ENCODE data around the gene KIAA1671.
"Not testable (repeated sequence)": the region's sequence is repeated elsewhere in the genome, so short reads cannot be mapped to it uniquely, and the experiment has no call there.

Gene KIAA1671

GRCh38 chr22:25167834-25168601 is 215.5 kb downstream of the KIAA1671 start:
- Histone ChIP-seq H3K4me1 (ENCODE audit: insufficient read depth, low read length) (no peaks in the 10 kb centered on the region), H3K9ac (ENCODE audit: low read depth, low read length) (no peak overlapping the region), H3K27me3 (ENCODE audit: insufficient read depth, low read length) (no peaks in the 10 kb centered on the region), H3K9me3 (ENCODE audit: insufficient read depth, low read depth, low read length) (no peaks in the 10 kb centered on the region), H3K4me3 (ENCODE audit: low read length) (no peak overlapping the region), H3K27ac (ENCODE audit: low read length) (no peak overlapping the region), H3K36me3 (ENCODE audit: insufficient read depth, low read depth, low read length) (no peaks in the 10 kb centered on the region)

GRCh38 chr22:25169278-25170031 is 216.9 kb downstream of the KIAA1671 start:
- Histone ChIP-seq H3K9me3 (ENCODE audit: insufficient read depth, low read depth, low read length) (no peaks in the 10 kb centered on the region), H3K4me3 (ENCODE audit: low read length) (no peak overlapping the region), H3K27ac (ENCODE audit: low read length) (no peak overlapping the region)

DNA sequence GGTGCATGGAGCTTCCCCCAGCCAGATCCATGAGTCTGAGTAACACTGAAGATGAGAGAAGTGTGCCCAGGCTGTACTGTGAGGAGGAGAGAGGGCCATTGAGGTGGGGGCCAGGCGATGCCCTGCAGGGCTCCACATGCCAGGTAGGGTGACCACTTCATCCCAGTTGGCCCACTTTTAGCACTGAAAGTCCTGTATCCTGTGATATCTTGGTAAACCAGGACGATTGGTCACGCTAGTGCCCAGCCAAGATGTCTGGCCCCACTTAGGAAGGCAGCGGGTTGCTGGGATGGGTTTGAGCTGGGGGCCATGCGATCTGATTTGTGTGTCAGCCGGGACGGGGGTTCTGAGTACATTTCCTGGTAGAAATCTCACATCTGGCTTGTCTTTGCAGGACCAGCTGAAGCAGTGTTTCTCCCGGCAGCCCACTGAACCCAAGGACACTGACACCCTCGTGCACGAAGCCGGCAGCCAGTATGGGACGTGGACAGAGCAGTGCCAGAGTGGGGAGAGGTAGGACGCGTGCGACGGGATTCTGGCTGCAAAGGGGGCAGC is 218.0 kb downstream of the KIAA1671 start:
- peaks cover 11% of the 10 kb centered on the region for H3K36me3 ChIP-seq (ENCODE audit: insufficient read depth, low read depth, low read length)
- H3K9ac ChIP-seq (ENCODE audit: low read depth, low read length): no peak overlapping the region
- no peaks in the 10 kb centered on the region for H3K4me1 ChIP-seq (ENCODE audit: insufficient read depth, low read length)
- H3K27me3 ChIP-seq (ENCODE audit: insufficient read depth, low read length): no peaks in the 10 kb centered on the region
- H3K27ac ChIP-seq (ENCODE audit: low read length): no peak overlapping the region
- H3K9me3 ChIP-seq (ENCODE audit: insufficient read depth, low read depth, low read length): no peaks in the 10 kb centered on the region
- H3K4me3 ChIP-seq (ENCODE audit: low read length): no peak overlapping the region

More at GRCh38 chr22:25169278-25170031, 216.9 kb downstream of the KIAA1671 start:
- peaks cover 3% of the 10 kb centered on the region for H3K36me3 ChIP-seq (ENCODE audit: insufficient read depth, low read depth, low read length)
- H3K4me1 ChIP-seq (ENCODE audit: insufficient read depth, low read length): no peaks in the 10 kb centered on the region
- H3K27me3 ChIP-seq (ENCODE audit: insufficient read depth, low read length): no peaks in the 10 kb centered on the region
- no peak overlapping the region for H3K9ac ChIP-seq (ENCODE audit: low read depth, low read length)

DNA sequence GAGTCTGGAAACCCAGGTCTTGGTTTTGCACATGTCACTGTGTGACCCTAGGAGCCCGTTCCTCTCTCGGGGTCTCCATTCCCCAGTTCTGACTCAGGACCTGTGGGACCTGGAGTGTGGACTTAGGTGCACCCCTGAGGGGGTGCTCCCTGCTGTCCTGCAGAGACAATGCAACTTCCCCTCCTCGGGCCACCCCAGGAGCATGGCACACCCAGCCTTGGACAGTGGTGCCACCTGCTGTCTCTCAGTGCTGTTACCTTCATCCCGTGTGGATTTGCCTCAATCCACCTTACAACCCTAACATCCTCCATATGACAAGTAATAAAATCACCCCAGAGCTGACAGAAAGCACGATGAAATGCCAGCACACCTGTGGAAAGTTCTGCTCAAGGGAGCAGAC is 219.6 kb downstream of the KIAA1671 start:
- no peak overlapping the region for H3K27ac ChIP-seq (ENCODE audit: low read length)
- no peaks in the 10 kb centered on the region for H3K27me3 ChIP-seq (ENCODE audit: insufficient read depth, low read length)
- H3K36me3 ChIP-seq (ENCODE audit: insufficient read depth, low read depth, low read length): peaks cover 20% of the 10 kb centered on the region
- H3K4me1 ChIP-seq (ENCODE audit: insufficient read depth, low read length): no peaks in the 10 kb centered on the region
- H3K9ac ChIP-seq (ENCODE audit: low read depth, low read length): no peak overlapping the region
- H3K4me3 ChIP-seq (ENCODE audit: low read length): no peak overlapping the region
- H3K9me3 ChIP-seq (ENCODE audit: insufficient read depth, low read depth, low read length): no peaks in the 10 kb centered on the region

- Histone ChIP-seq H3K9ac (ENCODE audit: low read depth, low read length) (no peak overlapping the region), H3K27me3 (ENCODE audit: insufficient read depth, low read length) (no peaks in the 10 kb centered on the region), H3K4me3 (ENCODE audit: low read length) (no peak overlapping the region), H3K36me3 (ENCODE audit: insufficient read depth, low read depth, low read length) (peaks cover 20% of the 10 kb centered on the region), H3K27ac (ENCODE audit: low read length) (no peak overlapping the region), H3K9me3 (ENCODE audit: insufficient read depth, low read depth, low read length) (no peaks in the 10 kb centered on the region), H3K4me1 (ENCODE audit: insufficient read depth, low read length) (no peaks in the 10 kb centered on the region)
Measured at GRCh38 chr22:25174156-25174887, 221.8 kb downstream of the KIAA1671 start.

DNA sequence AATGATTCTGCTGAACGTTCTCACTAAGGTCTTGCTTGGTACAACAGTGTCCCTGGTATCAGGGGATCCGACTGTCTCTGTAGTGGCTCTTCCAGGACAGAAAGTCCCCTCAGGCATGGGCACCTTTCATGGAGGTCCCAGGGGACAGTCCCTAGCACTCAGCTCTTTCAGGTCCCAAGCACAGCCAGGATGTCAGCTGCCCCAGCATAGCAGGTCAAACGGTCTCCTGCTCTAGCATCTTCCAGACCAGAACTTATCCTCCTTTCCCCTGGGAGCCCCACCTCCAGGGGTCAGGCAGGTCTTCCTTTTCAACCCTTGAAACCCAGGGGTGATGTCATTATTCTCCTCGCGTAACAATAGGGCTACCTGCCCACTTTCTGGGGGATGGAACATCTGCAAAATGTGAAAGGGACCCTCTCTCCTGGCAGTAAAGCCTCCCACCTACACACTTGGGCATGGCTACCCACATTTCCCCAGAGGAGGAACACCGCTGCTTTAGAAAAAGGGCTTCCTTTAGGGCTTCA is 222.4 kb downstream of the KIAA1671 start:
- Histone ChIP-seq H3K27ac (ENCODE audit: low read length) (no peak overlapping the region), H3K27me3 (ENCODE audit: insufficient read depth, low read length) (no peaks in the 10 kb centered on the region), H3K9ac (ENCODE audit: low read depth, low read length) (no peak overlapping the region), H3K4me3 (ENCODE audit: low read length) (no peak overlapping the region), H3K9me3 (ENCODE audit: insufficient read depth, low read depth, low read length) (no peaks in the 10 kb centered on the region; the same call in 1 of the 2 replicates), H3K4me1 (ENCODE audit: insufficient read depth, low read length) (no peaks in the 10 kb centered on the region), H3K36me3 (ENCODE audit: insufficient read depth, low read depth, low read length) (peaks cover 20% of the 10 kb centered on the region)

- Histone ChIP-seq H3K27ac (ENCODE audit: low read length) (no peak overlapping the region), H3K9ac (ENCODE audit: low read depth, low read length) (no peak overlapping the region), H3K27me3 (ENCODE audit: insufficient read depth, low read length) (no peaks in the 10 kb centered on the region), H3K9me3 (ENCODE audit: insufficient read depth, low read depth, low read length) (no peaks in the 10 kb centered on the region; the same call in 1 of the 2 replicates), H3K4me1 (ENCODE audit: insufficient read depth, low read length) (no peaks in the 10 kb centered on the region), H3K4me3 (ENCODE audit: low read length) (no peak overlapping the region), H3K36me3 (ENCODE audit: insufficient read depth, low read depth, low read length) (peaks cover 20% of the 10 kb centered on the region)
Measured at GRCh38 chr22:25176175-25176574, 223.7 kb downstream of the KIAA1671 start.

DNA sequence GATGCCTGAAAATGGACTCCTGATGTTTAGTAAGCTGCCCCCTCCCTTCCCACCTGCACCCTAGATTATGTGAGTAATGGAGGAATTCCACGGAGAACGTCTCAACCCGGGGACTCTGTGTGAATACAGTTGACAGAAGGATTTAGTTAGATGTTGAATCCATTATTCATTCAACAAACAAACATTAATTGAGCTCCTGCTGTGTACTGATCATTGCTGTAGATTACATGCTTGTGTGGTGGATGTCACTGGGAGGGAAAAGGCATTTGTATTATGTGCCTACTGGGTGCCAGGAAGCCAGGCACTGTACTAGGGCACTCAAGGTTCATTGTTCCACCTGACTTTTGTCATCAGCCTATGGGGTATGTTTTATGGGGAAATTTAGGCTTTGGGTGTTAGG is 224.3 kb downstream of the KIAA1671 start:
- Histone ChIP-seq H3K4me3 (ENCODE audit: low read length) (no peak overlapping the region), H3K27ac (ENCODE audit: low read length) (no peak overlapping the region), H3K9ac (ENCODE audit: low read depth, low read length) (no peak overlapping the region), H3K4me1 (ENCODE audit: insufficient read depth, low read length) (no peaks in the 10 kb centered on the region), H3K36me3 (ENCODE audit: insufficient read depth, low read depth, low read length) (peaks cover 20% of the 10 kb centered on the region), H3K27me3 (ENCODE audit: insufficient read depth, low read length) (no peaks in the 10 kb centered on the region), H3K9me3 (ENCODE audit: insufficient read depth, low read depth, low read length) (no peaks in the 10 kb centered on the region; the same call in 1 of the 2 replicates)

GRCh38 chr22:25177226-25177625 is 224.7 kb downstream of the KIAA1671 start:
- Histone ChIP-seq H3K9me3 (ENCODE audit: insufficient read depth, low read depth, low read length) (no peaks in the 10 kb centered on the region; the same call in 1 of the 2 replicates), H3K27me3 (ENCODE audit: insufficient read depth, low read length) (no peaks in the 10 kb centered on the region), H3K27ac (ENCODE audit: low read length) (no peak overlapping the region), H3K36me3 (ENCODE audit: insufficient read depth, low read depth, low read length) (peaks cover 20% of the 10 kb centered on the region), H3K9ac (ENCODE audit: low read depth, low read length) (no peak overlapping the region), H3K4me1 (ENCODE audit: insufficient read depth, low read length) (no peaks in the 10 kb centered on the region), H3K4me3 (ENCODE audit: low read length) (no peak overlapping the region)

- Histone ChIP-seq H3K27ac (ENCODE audit: low read length) (no peak overlapping the region), H3K27me3 (ENCODE audit: insufficient read depth, low read length) (no peaks in the 10 kb centered on the region), H3K36me3 (ENCODE audit: insufficient read depth, low read depth, low read length) (peaks cover 20% of the 10 kb centered on the region), H3K4me3 (ENCODE audit: low read length) (no peak overlapping the region), H3K4me1 (ENCODE audit: insufficient read depth, low read length) (no peaks in the 10 kb centered on the region), H3K9me3 (ENCODE audit: insufficient read depth, low read depth, low read length) (no peaks in the 10 kb centered on the region; the same call in 1 of the 2 replicates), H3K9ac (ENCODE audit: low read depth, low read length) (no peak overlapping the region)
Measured at GRCh38 chr22:25177895-25178294, 225.4 kb downstream of the KIAA1671 start.

DNA sequence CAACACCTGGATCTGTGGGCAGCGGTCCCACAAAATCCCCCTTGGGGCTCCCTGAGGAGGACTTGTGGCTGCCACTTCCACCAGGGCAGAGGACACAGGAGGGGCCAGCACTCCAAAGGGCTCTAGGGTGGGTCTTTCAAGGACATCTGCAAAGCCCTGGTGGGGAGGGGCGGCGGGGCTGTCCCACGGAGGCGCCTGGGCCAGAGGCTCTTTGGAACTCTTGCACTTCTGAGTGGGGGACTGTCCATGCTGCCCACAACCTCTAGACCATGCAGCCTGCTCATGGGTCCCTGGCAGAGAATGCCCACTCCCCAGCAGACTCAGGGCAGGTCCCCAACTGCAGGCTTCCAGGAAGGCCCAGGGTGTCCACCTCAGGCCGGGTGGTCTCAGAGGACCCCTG is 225.8 kb downstream of the KIAA1671 start:
- not testable (repeated sequence) for H3K27ac ChIP-seq (ENCODE audit: low read length); H3K4me1 ChIP-seq (ENCODE audit: insufficient read depth, low read length); H3K9ac ChIP-seq (ENCODE audit: low read depth, low read length); H3K9me3 ChIP-seq (ENCODE audit: insufficient read depth, low read depth, low read length); H3K4me3 ChIP-seq (ENCODE audit: low read length); H3K27me3 ChIP-seq (ENCODE audit: insufficient read depth, low read length)
- peaks cover 20% of the 10 kb centered on the region for H3K36me3 ChIP-seq (ENCODE audit: insufficient read depth, low read depth, low read length)
